ENCODE results near the gene ZBTB46. TPM values are rescaled to one million over a fixed set of nuclear protein-coding genes. Genes with fewer than 3 reads are reported as not detected.

Gene ZBTB46
- total and polyA plus RNA-seq, 4 donors: 0.50 to 22.7 (median 9.7) TPM

GRCh38 chr20:63706852-63707557 is 124.1 kb downstream of the ZBTB46 start:
- peaks cover 0 to 1% of the 10 kb centered on the region in 2 donors for H3K36me3 ChIP-seq (ENCODE audit: control insufficient read depth in 1 of 2, insufficient read depth in 2 of 2, low read length in 1 of 2)
- peak overlapping the region; percentile 6 to 84 for H3K27ac ChIP-seq (ENCODE audit: low read depth in 1 of 2, low read length in 2 of 2)
- H3K4me3 ChIP-seq (ENCODE audit: low read length in 2 of 2): peak overlapping the region; percentile 93 to 96
- intact Hi-C loops (cut with DNase I): loop anchor here in 1 of 2 donors (1.0 kb wide), 1 partner anchor 49 kb away; the partner anchor contains the start of gene RTEL1
- no peaks in the 10 kb centered on the region for H3K4me1 ChIP-seq (ENCODE audit: control insufficient read depth in 1 of 2, insufficient read depth in 2 of 2, low read length in 2 of 2)
- no peaks in the 10 kb centered on the region for H3K9me3 ChIP-seq (ENCODE audit: control insufficient read depth, low read length)
- ATAC-seq (ENCODE audit: low FRiP score) (peak; percentile 32), DNase-seq (peak; percentile 64 to 85)
- WGBS, 2 donors: 4 to 5% methylated on average over 51 to 56 of the region's 56 CpGs
- H3K27me3 ChIP-seq (ENCODE audit: control insufficient read depth in 1 of 2, insufficient read depth in 2 of 2, low read length in 1 of 2): no peaks in the 10 kb centered on the region

DNA sequence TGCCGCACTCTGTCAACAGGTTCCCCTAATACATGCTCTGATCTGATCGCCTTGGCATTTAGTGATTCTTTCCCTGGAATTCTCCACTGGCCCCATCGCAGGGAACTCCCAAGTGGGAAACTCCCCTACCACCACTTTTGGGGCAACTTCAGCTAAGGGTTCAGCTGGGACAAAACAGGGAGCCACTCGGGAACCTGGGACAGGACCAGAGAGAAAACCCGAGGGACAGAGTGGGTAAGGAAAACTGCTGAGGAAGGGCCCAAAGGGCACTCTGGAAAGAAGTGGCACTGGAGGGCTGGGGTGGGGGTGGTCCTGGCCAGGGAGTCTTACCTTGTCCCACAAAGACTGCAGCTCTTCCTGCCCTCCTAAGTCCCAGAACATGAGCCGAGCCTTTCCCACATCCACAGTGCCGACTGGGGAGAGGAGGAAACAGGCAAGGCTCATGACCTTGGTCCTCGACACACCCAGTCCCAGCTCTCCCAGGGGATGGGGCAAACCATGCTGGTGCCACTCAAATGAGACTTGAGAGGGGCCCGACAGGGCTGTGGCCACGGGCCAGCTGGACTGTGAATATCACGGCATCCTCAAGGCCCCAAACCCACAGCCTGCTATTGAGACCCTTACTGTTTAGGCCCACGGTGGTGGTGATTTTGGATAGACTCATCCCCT is 124.9 kb downstream of the ZBTB46 start:
- no peak overlapping the region for H3K4me3 ChIP-seq (ENCODE audit: low read length in 2 of 2)
- DNase-seq: peak in 1 of 2 donors; percentile 68
- intact Hi-C loops (cut with DNase I): no loop called here

GRCh38 chr20:63705232-63706026 is 125.6 kb downstream of the ZBTB46 start:
- H3K4me1 ChIP-seq (ENCODE audit: control insufficient read depth in 1 of 2, insufficient read depth in 2 of 2, low read length in 2 of 2): no peaks in the 10 kb centered on the region
- DNase-seq (peak in 1 of 2 donors; percentile 51), ATAC-seq (ENCODE audit: low FRiP score) (no peak)
- 87 to 91% methylated on average over 8 of the region's 8 CpGs for WGBS, 2 donors
- intact Hi-C loops (cut with DNase I): no loop called here
- H3K36me3 ChIP-seq (ENCODE audit: control insufficient read depth in 1 of 2, insufficient read depth in 2 of 2, low read length in 1 of 2): no peaks in the 10 kb centered on the region
- no peaks in the 10 kb centered on the region for H3K27me3 ChIP-seq (ENCODE audit: control insufficient read depth in 1 of 2, insufficient read depth in 2 of 2, low read length in 1 of 2)
- no peak overlapping the region for H3K27ac ChIP-seq (ENCODE audit: low read depth in 1 of 2, low read length in 2 of 2)
- no peak overlapping the region for H3K4me3 ChIP-seq (ENCODE audit: low read length in 2 of 2)
- H3K9me3 ChIP-seq (ENCODE audit: control insufficient read depth, low read length): no peaks in the 10 kb centered on the region

More for the DNA sequence above, 124.9 kb downstream of the ZBTB46 start:
- Histone ChIP-seq H3K4me1 (ENCODE audit: control insufficient read depth in 1 of 2, insufficient read depth in 2 of 2, low read length in 2 of 2) (no peaks in the 10 kb centered on the region), H3K27me3 (ENCODE audit: control insufficient read depth in 1 of 2, insufficient read depth in 2 of 2, low read length in 1 of 2) (no peaks in the 10 kb centered on the region), H3K27ac (ENCODE audit: low read depth in 1 of 2, low read length in 2 of 2) (no peak overlapping the region), H3K36me3 (ENCODE audit: control insufficient read depth in 1 of 2, insufficient read depth in 2 of 2, low read length in 1 of 2) (no peaks in the 10 kb centered on the region), H3K9me3 (ENCODE audit: control insufficient read depth, low read length) (no peaks in the 10 kb centered on the region)
- ATAC-seq (ENCODE audit: low FRiP score): no peak
- 80 to 87% methylated on average over 12 of the region's 12 CpGs for WGBS, 2 donors

DNA sequence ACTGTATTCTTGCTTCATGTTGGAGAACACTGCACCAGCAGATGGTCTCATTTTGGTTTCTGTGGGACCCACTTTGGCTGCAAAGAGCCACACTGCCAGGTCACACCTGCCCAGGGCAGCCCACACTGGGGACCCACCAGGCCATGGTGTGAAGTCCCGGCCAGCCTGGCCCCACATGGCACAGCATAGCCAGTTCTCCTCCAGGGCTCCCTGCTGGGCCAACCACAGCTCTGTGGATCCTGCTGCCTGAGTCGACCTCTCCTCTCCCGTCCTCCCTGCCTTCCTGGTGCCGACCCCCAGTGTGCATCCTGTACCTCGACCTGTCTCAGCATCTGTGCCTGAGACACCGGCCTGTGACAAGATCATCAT is 126.3 kb downstream of the ZBTB46 start:
- H3K36me3 ChIP-seq (ENCODE audit: control insufficient read depth in 1 of 2, insufficient read depth in 2 of 2, low read length in 1 of 2): no peaks in the 10 kb centered on the region
- ATAC-seq (ENCODE audit: low FRiP score): no peak
- no peaks in the 10 kb centered on the region for H3K9me3 ChIP-seq (ENCODE audit: control insufficient read depth, low read length)
- intact Hi-C loops (cut with DNase I): no loop called here
- H3K27me3 ChIP-seq (ENCODE audit: control insufficient read depth in 1 of 2, insufficient read depth in 2 of 2, low read length in 1 of 2): no peaks in the 10 kb centered on the region
- WGBS, 2 donors: 86 to 94% methylated on average over 6 of the region's 6 CpGs
- no peaks in the 10 kb centered on the region for H3K4me1 ChIP-seq (ENCODE audit: control insufficient read depth in 1 of 2, insufficient read depth in 2 of 2, low read length in 2 of 2)
- H3K27ac ChIP-seq (ENCODE audit: low read depth in 1 of 2, low read length in 2 of 2): no peak overlapping the region
- H3K4me3 ChIP-seq (ENCODE audit: low read length in 2 of 2): no peak overlapping the region
- DNase-seq: peak in 1 of 2 donors; percentile 73

DNA sequence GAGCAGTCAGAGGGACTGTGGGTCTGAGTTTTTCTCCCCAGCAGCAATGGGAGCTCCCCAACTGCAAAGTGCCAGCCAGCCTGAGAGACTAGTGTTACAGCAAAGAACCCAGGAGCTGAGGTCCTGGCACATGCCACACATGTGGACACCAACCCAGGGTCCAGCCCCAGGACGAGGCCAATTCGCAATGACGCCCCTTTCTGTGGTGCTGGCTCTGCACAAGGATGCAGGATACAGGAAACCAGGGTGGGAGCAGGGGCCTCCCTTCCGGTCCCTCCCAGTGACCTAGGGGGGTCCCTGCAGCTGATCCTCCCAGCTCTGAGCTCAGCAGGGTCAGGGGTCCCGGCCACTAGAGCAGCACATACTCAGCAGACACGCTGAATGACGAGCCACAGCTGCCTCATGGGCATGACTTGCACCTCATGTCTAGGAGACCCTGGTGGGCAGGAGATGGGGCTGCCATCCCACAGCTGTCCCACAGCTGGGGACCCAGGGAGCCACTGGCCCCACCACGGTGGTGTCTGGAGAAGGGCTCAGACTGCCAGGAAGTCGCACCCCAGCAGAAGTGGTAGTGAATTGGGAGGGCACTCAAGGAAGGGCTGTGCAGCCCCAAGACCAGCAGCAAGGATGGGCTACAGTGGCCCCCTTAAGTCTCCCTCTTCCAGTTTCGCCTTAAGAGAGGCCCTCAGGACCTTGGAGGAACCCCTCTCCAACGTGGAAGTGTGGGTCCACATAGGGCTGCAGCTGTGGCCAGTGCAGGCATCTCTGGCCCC is 126.9 kb downstream of the ZBTB46 start:
- no peaks in the 10 kb centered on the region for H3K4me1 ChIP-seq (ENCODE audit: control insufficient read depth in 1 of 2, insufficient read depth in 2 of 2, low read length in 2 of 2)
- ATAC-seq (ENCODE audit: low FRiP score): no peak
- intact Hi-C loops (cut with DNase I): no loop called here

GRCh38 chr20:63703471-63703975 is 127.5 kb downstream of the ZBTB46 start:
- peak; percentile 44 to 75 for DNase-seq
- intact Hi-C loops (cut with DNase I): no loop called here

More for the DNA sequence above, 126.9 kb downstream of the ZBTB46 start:
- H3K9me3 ChIP-seq (ENCODE audit: control insufficient read depth, low read length): no peaks in the 10 kb centered on the region
- H3K4me3 ChIP-seq (ENCODE audit: low read length in 2 of 2): no peak overlapping the region
- no peaks in the 10 kb centered on the region for H3K27me3 ChIP-seq (ENCODE audit: control insufficient read depth in 1 of 2, insufficient read depth in 2 of 2, low read length in 1 of 2)
- H3K36me3 ChIP-seq (ENCODE audit: control insufficient read depth in 1 of 2, insufficient read depth in 2 of 2, low read length in 1 of 2): no peaks in the 10 kb centered on the region
- WGBS, 2 donors: 85 to 89% methylated on average over 11 of the region's 11 CpGs
- no peak overlapping the region for H3K27ac ChIP-seq (ENCODE audit: low read depth in 1 of 2, low read length in 2 of 2)
- peak; percentile 36 to 65 for DNase-seq

GRCh38 chr20:63702751-63703470 is 128.2 kb downstream of the ZBTB46 start:
- DNase-seq (peak in 1 of 2 donors; percentile 72), ATAC-seq (ENCODE audit: low FRiP score) (no peak)
- Histone ChIP-seq H3K4me1 (ENCODE audit: control insufficient read depth in 1 of 2, insufficient read depth in 2 of 2, low read length in 2 of 2) (no peaks in the 10 kb centered on the region), H3K9me3 (ENCODE audit: control insufficient read depth, low read length) (no peaks in the 10 kb centered on the region), H3K36me3 (ENCODE audit: control insufficient read depth in 1 of 2, insufficient read depth in 2 of 2, low read length in 1 of 2) (no peaks in the 10 kb centered on the region), H3K4me3 (ENCODE audit: low read length in 2 of 2) (no peak overlapping the region), H3K27me3 (ENCODE audit: control insufficient read depth in 1 of 2, insufficient read depth in 2 of 2, low read length in 1 of 2) (no peaks in the 10 kb centered on the region), H3K27ac (ENCODE audit: low read depth in 1 of 2, low read length in 2 of 2) (no peak overlapping the region)
- WGBS, 2 donors: 76 to 77% methylated on average over 13 of the region's 13 CpGs
- intact Hi-C loops (cut with DNase I): no loop called here

More at GRCh38 chr20:63703471-63703975, 127.5 kb downstream of the ZBTB46 start:
- no peak for ATAC-seq (ENCODE audit: low FRiP score)
- 85 to 88% methylated on average over 14 to 15 of the region's 15 CpGs for WGBS, 2 donors
- Histone ChIP-seq H3K27ac (ENCODE audit: low read depth in 1 of 2, low read length in 2 of 2) (no peak overlapping the region), H3K4me3 (ENCODE audit: low read length in 2 of 2) (no peak overlapping the region), H3K27me3 (ENCODE audit: control insufficient read depth in 1 of 2, insufficient read depth in 2 of 2, low read length in 1 of 2) (no peaks in the 10 kb centered on the region), H3K9me3 (ENCODE audit: control insufficient read depth, low read length) (no peaks in the 10 kb centered on the region), H3K36me3 (ENCODE audit: control insufficient read depth in 1 of 2, insufficient read depth in 2 of 2, low read length in 1 of 2) (no peaks in the 10 kb centered on the region), H3K4me1 (ENCODE audit: control insufficient read depth in 1 of 2, insufficient read depth in 2 of 2, low read length in 2 of 2) (no peaks in the 10 kb centered on the region)

All from aorta (tissue), 5 donors.